Liver (tissue), 9 donors: ENCODE data around the gene EIF5B. TPM values are rescaled to one million over a fixed set of nuclear protein-coding genes. Genes with fewer than 3 reads are reported as not detected.
"Not testable (repeated sequence)": the region's sequence is repeated elsewhere in the genome, so short reads cannot be mapped to it uniquely, and the experiment has no call there.

Experiments used
- DNase-seq: peaks from one replicate; pipeline ENCODE4 v3.0.0-alpha.2; 2017; ENCODE audit warnings: low spot score
- H3K27ac ChIP-seq, 2 donors: one replicate each; pipeline ENCODE4 v1.7.0; 2013; ENCODE audit warnings: inconsistent platforms in 2 of 2, low read length in 2 of 2, control low read depth in 1 of 2, low read depth in 1 of 2, mild to moderate bottlenecking in 1 of 2
- H3K27me3 ChIP-seq, 4 donors: one replicate each; pipeline versions ENCODE4 v1.6.1 to v1.7.0; 2013; ENCODE audit warnings: low read length in 3 of 4, inconsistent platforms in 1 of 4, mild to moderate bottlenecking in 1 of 4, moderate library complexity in 1 of 4; ENCODE audit not compliant: control insufficient read depth in 4 of 4, insufficient read depth in 4 of 4
- H3K36me3 ChIP-seq, 4 donors: one replicate each; pipeline versions ENCODE4 v1.6.1 to v1.7.0; 2013; ENCODE audit warnings: low read length in 3 of 4, mild to moderate bottlenecking in 3 of 4, low read depth in 1 of 4, moderate library complexity in 1 of 4; ENCODE audit not compliant: control insufficient read depth in 4 of 4, insufficient read depth in 3 of 4
- H3K4me1 ChIP-seq, 4 donors: one replicate each; pipeline versions ENCODE4 v1.6.1 to v1.7.0; 2013; ENCODE audit warnings: low read length in 3 of 4, mild to moderate bottlenecking in 3 of 4, moderate library complexity in 1 of 4; ENCODE audit not compliant: control insufficient read depth in 4 of 4, insufficient read depth in 4 of 4
- H3K4me3 ChIP-seq, 3 donors: one replicate each; pipeline versions ENCODE4 v1.6.1 to v1.7.0; 2013; ENCODE audit warnings: low read length in 3 of 3, control low read depth in 1 of 3, low read depth in 1 of 3, mild to moderate bottlenecking in 1 of 3
- H3K9ac ChIP-seq, 2 donors: one replicate each; pipeline ENCODE4 v1.7.0; 2013; ENCODE audit warnings: low read length in 2 of 2, mild to moderate bottlenecking in 2 of 2, moderate library complexity in 2 of 2, control low read depth in 1 of 2, low read depth in 1 of 2
- H3K9me3 ChIP-seq, 4 donors: one replicate each; pipeline versions ENCODE4 v1.6.1 to v1.7.0; 2013; ENCODE audit warnings: low read length in 3 of 4; ENCODE audit not compliant: control insufficient read depth in 4 of 4
- ATF3 ChIP-seq: IDR thresholded peaks from 2 replicates; pipeline ENCODE4 v1.6.1; 2016; ENCODE audit warnings: antibody characterized with exemption
- CTCF ChIP-seq: fragments of 150-350 bp; IDR thresholded peaks from 2 replicates; pipeline ENCODE4 v1.5.1; 2017; ENCODE audit warnings: improper control_type of control experiment, low read depth, low read length; ENCODE audit not compliant: missing input control
- EGR1 ChIP-seq, 2 donors: IDR thresholded peaks; 2 replicates each; pipeline ENCODE4 v1.6.1; 2016 to 2018; ENCODE audit warnings: antibody characterized with exemption in 2 of 2, low read depth in 2 of 2
- FOXA1 ChIP-seq: IDR thresholded peaks from 2 replicates; pipeline ENCODE4 v1.6.1; 2016; ENCODE audit warnings: antibody characterized with exemption
- FOXA2 ChIP-seq: IDR thresholded peaks from 2 replicates; pipeline ENCODE4 v1.6.1; 2016; ENCODE audit warnings: antibody characterized with exemption
- GABPA ChIP-seq, 2 donors: IDR thresholded peaks in 1 of 2; conservative IDR thresholded peaks in 1 of 2; 2 replicates each; pipeline ENCODE4 v1.6.1; 2016; ENCODE audit warnings: antibody characterized with exemption in 2 of 2, mild to moderate bottlenecking in 1 of 2, moderate library complexity in 1 of 2
- HNF4A ChIP-seq, 2 donors: conservative IDR thresholded peaks; 2 replicates each; pipeline ENCODE4 v1.6.1; 2016; ENCODE audit warnings: antibody characterized with exemption in 2 of 2, mild to moderate bottlenecking in 2 of 2
- HNF4G ChIP-seq: IDR thresholded peaks from 2 replicates; pipeline ENCODE4 v1.6.1; 2016; ENCODE audit warnings: antibody characterized with exemption
- JUND ChIP-seq, 2 donors: IDR thresholded peaks; 2 replicates each; pipeline ENCODE4 v1.6.1; 2016; ENCODE audit warnings: antibody characterized with exemption in 2 of 2
- MAX ChIP-seq: IDR thresholded peaks from 2 replicates; pipeline ENCODE4 v1.6.1; 2016; ENCODE audit warnings: antibody characterized with exemption
- NR2F2 ChIP-seq: IDR thresholded peaks from 2 replicates; pipeline ENCODE4 v1.6.1; 2016; ENCODE audit warnings: antibody characterized with exemption
- RAD21 ChIP-seq, 2 donors: IDR thresholded peaks; 2 replicates each; pipeline ENCODE4 v1.6.1; 2016; ENCODE audit warnings: antibody characterized with exemption in 2 of 2, mild to moderate bottlenecking in 2 of 2
- RXRA ChIP-seq, 2 donors: IDR thresholded peaks; 2 replicates each; pipeline ENCODE4 v1.6.1; 2017 to 2018; ENCODE audit warnings: antibody characterized with exemption in 2 of 2, mild to moderate bottlenecking in 1 of 2
- SP1 ChIP-seq: IDR thresholded peaks from 2 replicates; pipeline ENCODE4 v1.6.1; 2018; ENCODE audit warnings: antibody characterized with exemption, mild to moderate bottlenecking
- TAF1 ChIP-seq: conservative IDR thresholded peaks from 2 replicates; pipeline ENCODE4 v1.6.1; 2016; ENCODE audit warnings: antibody characterized with exemption, mild to moderate bottlenecking
- YY1 ChIP-seq: IDR thresholded peaks from 2 replicates; pipeline ENCODE4 v1.6.1; 2016; ENCODE audit warnings: antibody characterized with exemption, mild to moderate bottlenecking
- ZBTB33 ChIP-seq: IDR thresholded peaks from 2 replicates; pipeline ENCODE4 v1.6.1; 2016; ENCODE audit warnings: antibody characterized with exemption
- WGBS: extraction: QIAGEN DNeasy Blood & Tissue Kit; methylation state at CpG from one replicate; pipeline ENCODE4 v1.1.7; 2013; 5-methylcytosine and 5-hydroxymethylcytosine counted together
- polyA plus RNA-seq, 2 donors: library from polyadenylated mRNA; stranded (reverse) in 1 of 2; unstranded in 1 of 2; fragments of 200-250 nt in 1 of 2; fragments of >200 nt in 1 of 2; fragmentation: Nextera tagmentation in 1 of 2; extraction: Ambion mirVana in 1 of 2; gene quantifications; one replicate each; pipeline versions ENCODE4 v1.2.1 to v1.2.3, GENCODE V29; 2013 to 2015
- total RNA-seq, 2 donors: library from RNA; depleted of rRNA; stranded (reverse); fragments of >200 nt; gene quantifications; one replicate each; pipeline ENCODE4 v1.2.3, GENCODE V29; 2014
- donor health status: healthy.
- donor health status: healthy.
- donor health status: healthy.
- donor health status: healthy.
- donor health status: healthy.

Gene EIF5B
- total and polyA plus RNA-seq, 4 donors = 10.2 to 23.7 (median 17.7) TPM

GRCh38 chr2:99317873-99318200, 19.4 kb upstream of the EIF5B start:
- peaks cover 0 to 38% (median 32%) of the 10 kb centered on the region in 4 donors for H3K36me3 ChIP-seq
- not testable (repeated sequence) for H3K4me1 ChIP-seq, H3K9ac ChIP-seq, H3K9me3 ChIP-seq, H3K4me3 ChIP-seq, DNase-seq, H3K27ac ChIP-seq, H3K27me3 ChIP-seq
- WGBS = 98% methylated on average over 7 of the region's 7 CpGs

GRCh38 chr2:99325384-99325783, 11.8 kb upstream of the EIF5B start:
- H3K36me3 ChIP-seq = peaks cover 15 to 69% (median 44%) of the 10 kb centered on the region in 4 donors
- TF ChIP-seq FOXA2 = no peak
- TF ChIP-seq SP1 = no peak
- TF ChIP-seq HNF4A (conservative IDR thresholded peaks at IDR 0.05) = no peak
- TF ChIP-seq YY1 = no peak
- no peak for TF ChIP-seq ATF3
- TF ChIP-seq ZBTB33 = no peak
- no peak for TF ChIP-seq RXRA (IDR thresholded peaks at IDR 0.05)
- TF ChIP-seq NR2F2 = no peak
- no peaks in the 10 kb centered on the region for H3K27me3 ChIP-seq
- no peaks in the 10 kb centered on the region for H3K9me3 ChIP-seq
- no peak overlapping the region for H3K9ac ChIP-seq
- DNase-seq = no peak
- 96% methylated on average over 5 of the region's 5 CpGs for WGBS
- H3K4me1 ChIP-seq = no peaks in the 10 kb centered on the region
- no peak overlapping the region for H3K4me3 ChIP-seq
- H3K27ac ChIP-seq = no peak overlapping the region

DNA sequence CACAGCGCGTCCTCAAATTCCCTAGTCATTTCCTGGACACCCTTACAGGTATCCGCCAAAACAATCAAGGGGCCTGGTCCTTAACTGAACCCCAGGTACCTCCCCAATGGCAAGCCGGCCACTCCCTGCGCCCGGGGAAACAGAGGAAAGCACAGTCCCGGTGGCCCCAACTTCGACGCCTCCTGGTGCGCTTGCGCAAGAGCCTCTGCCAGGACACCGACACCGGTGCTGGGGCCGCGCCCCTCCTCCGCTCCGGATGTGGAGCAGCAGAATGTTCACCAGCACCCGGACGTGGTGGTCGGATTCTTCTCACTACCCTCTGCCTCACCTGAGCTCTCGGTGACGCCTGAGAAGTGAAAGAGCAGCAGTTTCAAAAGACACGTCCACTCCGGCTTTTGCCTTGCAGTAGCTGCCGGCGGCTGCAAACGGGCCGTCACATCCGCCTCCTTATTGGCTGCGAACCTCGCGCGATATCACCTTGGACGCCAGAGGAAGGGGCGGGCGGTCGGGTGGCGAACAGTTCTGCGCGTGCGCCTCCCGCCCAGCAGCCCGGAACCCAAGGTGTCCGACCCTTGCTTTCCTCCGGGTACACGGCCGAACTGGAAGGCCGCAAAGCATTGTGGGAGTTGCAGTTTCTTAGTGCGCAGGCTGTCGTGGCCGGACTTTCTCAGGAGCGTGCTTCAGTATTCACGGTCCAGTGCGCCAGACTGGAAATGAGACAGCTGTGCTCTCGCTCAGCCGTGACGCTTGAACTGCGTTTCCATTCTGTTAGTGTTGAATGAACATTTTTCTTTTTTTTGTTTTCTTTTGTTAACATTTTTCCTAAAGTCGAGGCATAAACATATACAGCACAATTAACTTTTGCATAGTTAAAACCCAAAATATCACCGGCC, 1.0 kb upstream of the EIF5B start, which contains the start of gene TXNDC9:
TSS of gene TXNDC9 (minus strand) at position 423 of the 893 bp plus-strand sequence. CDS start 3,123 bp downstream, outside the sequence.
- DNase-seq = peak; percentile 97
- WGBS = under 1% methylated on average over 60 of the region's 60 CpGs
- peak within 1 kb of the TSS; percentile 83 to 98 for H3K9ac ChIP-seq
- H3K4me1 ChIP-seq = peaks cover 6 to 33% (median 25%) of the 10 kb centered on the region in 4 donors
- peaks cover 1 to 11% (median 7%) of the 10 kb centered on the region in 4 donors for H3K36me3 ChIP-seq
- peak within 1 kb of the TSS; percentile 95 to 98 (median 97) for H3K4me3 ChIP-seq
- H3K27ac ChIP-seq = peak within 1 kb of the TSS; percentile 89 to 99
- no peaks in the 10 kb centered on the region for H3K27me3 ChIP-seq
- no peaks in the 10 kb centered on the region for H3K9me3 ChIP-seq
- peak; percentile 72 to 95 for TF ChIP-seq GABPA (IDR thresholded peaks at IDR 0.05 in 1 of 2, conservative IDR thresholded peaks at IDR 0.05 in 1 of 2)
- peak; percentile 78 for TF ChIP-seq MAX
- TF ChIP-seq TAF1 = peak; percentile 89
- no peak for TF ChIP-seq HNF4G
- no peak for TF ChIP-seq CTCF
- TF ChIP-seq JUND (IDR thresholded peaks at IDR 0.05) = no peak
- TF ChIP-seq SP1 = peak; percentile 79
- TF ChIP-seq YY1 = peak; percentile 84
- TF ChIP-seq ATF3 = no peak
- TF ChIP-seq NR2F2 = no peak
- TF ChIP-seq ZBTB33 = peak; percentile 99
- no peak for TF ChIP-seq FOXA2
- TF ChIP-seq RXRA (IDR thresholded peaks at IDR 0.05) = peak; percentile 25 to 54
- no peak for TF ChIP-seq EGR1 (IDR thresholded peaks at IDR 0.05; ENCODE audit: low read depth in 2 of 2)
- TF ChIP-seq FOXA1 = peak; percentile 56
- TF ChIP-seq RAD21 (IDR thresholded peaks at IDR 0.05) = peak; percentile 18 to 53
